Bronchial epithelial cell (primary cell): Measurements from ENCODE around the gene IL1RN. TPM values are rescaled to one million over a fixed set of nuclear protein-coding genes. Genes with fewer than 3 reads are reported as not detected.

Experiments
- DNase-seq: peaks from one replicate; pipeline ENCODE4 v3.0.0-alpha.2; 2010; ENCODE audit warnings: low read depth
- FAIRE-seq: peaks from 2 replicates; lab custom pipeline; 2011; peaks lifted over from hg19 to GRCh38; lab: Jason Lieb, UNC
- H3K27me3 ChIP-seq: 2 replicates; pipeline ENCODE4 v1.5.1; 2011; ENCODE audit warnings: low read length; ENCODE audit not compliant: control insufficient read depth, insufficient read depth
- H3K36me3 ChIP-seq: 2 replicates; pipeline ENCODE4 v1.5.1; 2011; ENCODE audit warnings: low read length; ENCODE audit not compliant: control insufficient read depth, insufficient read depth
- H3K4me3 ChIP-seq: 2 replicates; pipeline ENCODE4 v1.5.1; 2011; ENCODE audit warnings: mild to moderate bottlenecking, low read depth, low read length, control low read depth
- CTCF ChIP-seq: IDR thresholded peaks from 2 replicates; pipeline ENCODE4 v1.5.1; 2011; ENCODE audit warnings: mild to moderate bottlenecking, moderate library complexity, low read length, control low read depth, inconsistent platforms; ENCODE audit not compliant: insufficient read depth, severe bottlenecking
- total RNA-seq: library from RNA; depleted of rRNA; stranded (reverse); fragments of >200 nt; gene quantifications from 2 replicates; pipeline ENCODE4 v1.2.1, GENCODE V29; 2014

Gene IL1RN
- total RNA-seq, 1 donor from 2014 or later: 71.9 TPM

DNA sequence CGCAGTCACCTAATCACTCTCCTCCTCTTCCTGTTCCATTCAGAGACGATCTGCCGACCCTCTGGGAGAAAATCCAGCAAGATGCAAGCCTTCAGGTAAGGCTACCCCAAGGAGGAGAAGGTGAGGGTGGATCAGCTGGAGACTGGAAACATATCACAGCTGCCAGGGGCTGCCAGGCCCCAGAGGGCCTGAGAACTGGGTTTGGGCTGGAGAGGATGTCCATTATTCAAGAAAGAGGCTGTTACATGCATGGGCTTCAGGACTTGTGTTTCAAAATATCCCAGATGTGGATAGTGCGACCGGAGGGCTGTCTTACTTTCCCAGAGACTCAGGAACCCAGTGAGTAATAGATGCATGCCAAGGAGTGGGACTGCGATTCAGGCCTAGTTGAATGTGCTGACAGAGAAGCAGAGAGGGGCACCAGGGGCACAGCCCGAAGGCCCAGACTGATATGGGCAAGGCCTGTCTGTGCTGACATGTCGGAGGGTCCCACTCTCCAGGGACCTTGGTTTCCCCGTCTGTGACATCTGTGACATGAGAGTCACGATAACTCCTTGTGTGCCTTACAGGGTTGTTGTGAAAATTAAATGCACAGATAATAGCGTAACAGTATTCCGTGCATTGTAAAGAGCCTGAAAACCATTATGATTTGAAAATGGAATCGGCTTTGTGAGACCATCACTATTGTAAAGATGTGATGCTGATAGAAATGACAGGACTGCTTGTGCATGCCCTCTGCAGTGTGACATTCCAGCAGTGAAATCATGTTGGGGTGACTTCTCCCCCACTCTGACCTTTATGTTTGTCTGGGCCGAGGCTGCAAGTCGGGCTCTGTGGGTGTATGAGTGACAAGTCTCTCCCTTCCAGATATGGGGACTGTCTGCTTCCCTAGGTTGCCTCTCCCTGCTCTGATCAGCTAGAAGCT is 510 bp downstream of the IL1RN start:
- no peak for TF ChIP-seq CTCF
- peak; percentile 7 for FAIRE-seq
- H3K36me3 ChIP-seq: peaks cover 35% of the 10 kb centered on the region

DNA sequence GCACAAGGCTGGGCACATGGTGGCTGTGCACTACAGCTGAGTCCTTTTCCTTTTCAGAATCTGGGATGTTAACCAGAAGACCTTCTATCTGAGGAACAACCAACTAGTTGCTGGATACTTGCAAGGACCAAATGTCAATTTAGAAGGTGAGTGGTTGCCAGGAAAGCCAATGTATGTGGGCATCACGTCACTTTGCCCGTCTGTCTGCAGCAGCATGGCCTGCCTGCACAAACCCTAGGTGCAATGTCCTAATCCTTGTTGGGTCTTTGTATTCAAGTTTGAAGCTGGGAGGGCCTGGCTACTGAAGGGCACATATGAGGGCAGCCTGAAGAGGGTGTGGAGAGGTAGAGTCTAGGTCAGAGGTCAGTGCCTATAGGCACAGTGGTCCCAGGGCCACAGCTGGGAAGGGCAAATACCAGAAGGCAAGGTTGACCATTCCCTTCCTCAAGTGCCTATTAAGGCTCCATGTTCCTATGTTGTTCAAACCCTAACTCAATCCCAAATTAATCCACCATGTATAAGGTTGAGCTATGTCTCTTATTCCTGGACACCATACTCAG is 2.2 kb downstream of the IL1RN start:
- DNase-seq: no peak
- TF ChIP-seq CTCF: no peak
- FAIRE-seq: peak; percentile 7
- no peak overlapping the region for H3K4me3 ChIP-seq
- no peaks in the 10 kb centered on the region for H3K27me3 ChIP-seq
- H3K36me3 ChIP-seq: peaks cover 35% of the 10 kb centered on the region

More for the DNA sequence above, 510 bp downstream of the IL1RN start:
- DNase-seq: no peak
- H3K4me3 ChIP-seq: no peak overlapping the region
- no peaks in the 10 kb centered on the region for H3K27me3 ChIP-seq

DNA sequence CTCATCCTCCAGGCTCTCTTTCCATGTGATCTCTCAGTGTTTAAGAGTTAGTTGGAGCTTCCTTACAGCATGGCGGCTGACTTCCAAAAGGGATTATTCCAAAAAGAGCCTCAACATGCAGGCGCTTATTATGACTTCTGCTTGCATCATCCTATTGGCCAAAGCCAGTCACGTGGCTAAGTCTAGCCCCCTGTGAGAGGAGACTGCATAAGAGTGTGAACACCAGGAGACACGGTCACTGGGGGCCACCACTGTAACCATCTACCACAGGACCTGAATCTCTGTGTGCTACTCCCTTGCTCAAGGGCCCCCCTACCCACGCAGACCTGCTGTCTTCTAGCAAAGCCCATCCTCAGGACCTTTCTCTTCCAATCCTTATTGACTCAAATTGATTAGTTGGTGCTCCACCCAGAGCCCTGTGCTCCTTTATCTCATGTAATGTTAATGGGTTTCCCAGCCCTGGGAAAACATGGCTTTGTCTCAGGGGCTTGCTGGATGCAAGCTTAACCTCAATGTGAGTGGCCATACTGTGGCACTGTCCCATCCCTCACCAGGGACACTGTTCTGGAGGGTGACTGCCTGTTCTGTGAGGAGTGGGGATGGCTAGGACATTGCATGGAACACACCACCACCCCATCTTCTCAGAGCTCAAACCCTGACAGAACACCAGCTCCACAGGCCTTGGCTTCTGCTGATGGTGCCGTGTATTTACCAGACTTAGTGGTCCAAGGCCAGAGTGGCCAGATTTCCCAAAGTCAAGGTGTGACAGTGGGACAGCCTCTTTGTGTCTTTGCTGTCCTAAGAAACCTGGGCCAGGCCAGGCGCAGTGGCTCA is 4.2 kb downstream of the IL1RN start:
- FAIRE-seq: no peak
- no peaks in the 10 kb centered on the region for H3K27me3 ChIP-seq
- no peak overlapping the region for H3K4me3 ChIP-seq
- DNase-seq: no peak
- H3K36me3 ChIP-seq: peaks cover 33% of the 10 kb centered on the region
- no peak for TF ChIP-seq CTCF

- H3K4me3 ChIP-seq: no peak overlapping the region
- peaks cover 30% of the 10 kb centered on the region for H3K36me3 ChIP-seq
- DNase-seq (no peak), FAIRE-seq (no peak)
- TF ChIP-seq CTCF: no peak
- H3K27me3 ChIP-seq: no peaks in the 10 kb centered on the region
Measured at GRCh38 chr2:113132414-113133021, 5.1 kb downstream of the IL1RN start.

DNA sequence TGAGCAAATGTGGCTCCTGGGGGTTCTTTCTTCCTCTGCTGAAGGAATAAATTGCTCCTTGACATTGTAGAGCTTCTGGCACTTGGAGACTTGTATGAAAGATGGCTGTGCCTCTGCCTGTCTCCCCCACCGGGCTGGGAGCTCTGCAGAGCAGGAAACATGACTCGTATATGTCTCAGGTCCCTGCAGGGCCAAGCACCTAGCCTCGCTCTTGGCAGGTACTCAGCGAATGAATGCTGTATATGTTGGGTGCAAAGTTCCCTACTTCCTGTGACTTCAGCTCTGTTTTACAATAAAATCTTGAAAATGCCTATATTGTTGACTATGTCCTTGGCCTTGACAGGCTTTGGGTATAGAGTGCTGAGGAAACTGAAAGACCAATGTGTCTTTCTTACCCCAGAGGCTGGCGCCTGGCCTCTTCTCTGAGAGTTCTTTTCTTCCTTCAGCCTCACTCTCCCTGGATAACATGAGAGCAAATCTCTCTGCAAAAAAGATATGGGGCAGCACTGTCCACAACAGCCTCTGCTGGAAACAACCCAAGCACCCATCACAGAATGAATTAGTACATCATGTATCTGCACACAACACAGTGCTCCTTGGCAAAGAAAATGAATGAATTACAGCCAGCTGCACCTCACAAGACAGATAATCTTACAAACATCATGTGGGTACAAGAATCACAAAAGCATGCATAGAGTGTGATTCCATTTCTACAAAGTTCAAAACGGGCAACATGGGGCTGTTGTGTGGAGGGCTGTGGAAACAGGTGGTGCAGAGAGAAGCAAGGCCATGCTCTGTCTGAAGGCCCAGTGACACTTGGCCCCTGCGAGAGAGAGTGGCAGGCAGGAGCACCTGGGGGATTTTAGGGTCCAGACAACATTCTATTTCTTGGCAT is 6.6 kb downstream of the IL1RN start:
- FAIRE-seq (no peak), DNase-seq (peak; percentile 72)
- Histone ChIP-seq H3K36me3 (peaks cover 21% of the 10 kb centered on the region), H3K4me3 (no peak overlapping the region), H3K27me3 (no peaks in the 10 kb centered on the region)
- TF ChIP-seq CTCF: no peak
